IMR-90 (cell line): Measurements from ENCODE around the gene FAM98B. TPM values are rescaled to one million over a fixed set of nuclear protein-coding genes. Genes with fewer than 3 reads are reported as not detected.

Source experiments
- ATAC-seq: fragments of 200-7000 bp; cut with Tn5 transposase; 2 replicates; pipeline ENCODE4 v1.9.1; 2020; ENCODE audit warnings: low read depth, mild to moderate bottlenecking, moderate library complexity
- BruUV-seq: library from RNA; stranded (reverse); fragments of 400-500 nt; replicated peaks from 2 replicates; lab custom pipeline; 2021; lab: Mats Ljungman, UMichigan
- CTCF ChIA-PET: fragments of 300-600 bp; formaldehyde crosslinking; extraction: SDS; loops from one replicate; lab custom pipeline; 2021; ENCODE audit warnings: antibody characterized with exemption; lab: Yijun Ruan, JAX
- POLR2A ChIA-PET: fragments of 300-600 bp; sonication (Branson Sonifier 250); formaldehyde crosslinking; loops from one replicate; lab custom pipeline; 2022; ENCODE audit warnings: antibody characterized with exemption; ENCODE audit not compliant: unreplicated experiment; lab: Charles Lee
- DNase-seq: peaks from one replicate; pipeline ENCODE4 v3.0.0; 2013
- H2AFZ ChIP-seq: replicated peaks from 2 replicates; pipeline ENCODE3; 2013; ENCODE audit warnings: low read length, mild to moderate bottlenecking; ENCODE audit not compliant: poor library complexity
- H2AK5ac ChIP-seq: 2 replicates; pipeline ENCODE4 v1.6.1; 2013; ENCODE audit warnings: low read depth, low read length, inconsistent platforms
- H2AK9ac ChIP-seq: replicated peaks from 2 replicates; pipeline ENCODE3; 2013; ENCODE audit warnings: mild to moderate bottlenecking, low read depth, low read length, moderate library complexity; ENCODE audit not compliant: poor library complexity
- H2BK120ac ChIP-seq: 2 replicates; pipeline ENCODE4 v1.6.1; 2013; ENCODE audit warnings: low read depth, low read length, inconsistent platforms
- H2BK15ac ChIP-seq: 3 replicates; pipeline ENCODE4 v1.6.1; 2013; ENCODE audit warnings: low read depth, low read length, inconsistent platforms
- H2BK20ac ChIP-seq: 2 replicates; pipeline ENCODE4 v1.6.1; 2013; ENCODE audit warnings: low read depth, mild to moderate bottlenecking, inconsistent platforms, low read length, moderate library complexity
- H2BK5ac ChIP-seq: 2 replicates; pipeline ENCODE4 v1.6.1; 2013; ENCODE audit warnings: mild to moderate bottlenecking, low read depth, low read length, inconsistent platforms; ENCODE audit not compliant: poor library complexity, severe bottlenecking
- H3K14ac ChIP-seq: replicated peaks from 2 replicates; pipeline ENCODE4 v1.6.1; 2013; ENCODE audit warnings: low read depth, low read length, inconsistent platforms
- H3K18ac ChIP-seq: 2 replicates; pipeline ENCODE4 v1.6.1; 2013; ENCODE audit warnings: low read depth, low read length, control low read depth
- H3K23ac ChIP-seq: 2 replicates; pipeline ENCODE4 v1.6.1; 2013; ENCODE audit warnings: low read depth, low read length, inconsistent platforms
- H3K27ac ChIP-seq: 2 replicates; pipeline ENCODE4 v1.5.1; 2013; ENCODE audit warnings: mild to moderate bottlenecking, control low read depth, low read length; ENCODE audit not compliant: insufficient read depth
- H3K27me3 ChIP-seq: 2 replicates; pipeline ENCODE4 v1.6.1; 2013; ENCODE audit warnings: low read length; ENCODE audit not compliant: control insufficient read depth, insufficient read depth
- H3K36me3 ChIP-seq: 2 replicates; pipeline ENCODE4 v1.6.1; 2013; ENCODE audit warnings: low read length, mixed read lengths; ENCODE audit not compliant: control insufficient read depth, insufficient read depth
- H3K4ac ChIP-seq: 2 replicates; pipeline ENCODE4 v1.6.1; 2013; ENCODE audit warnings: low read depth, low read length, inconsistent platforms
- H3K4me1 ChIP-seq: 2 replicates; pipeline ENCODE4 v1.6.1; 2013; ENCODE audit warnings: low read length, mixed read lengths; ENCODE audit not compliant: control insufficient read depth, insufficient read depth
- H3K4me2 ChIP-seq: 2 replicates; pipeline ENCODE4 v1.6.1; 2013; ENCODE audit warnings: low read depth, mild to moderate bottlenecking, control low read depth, low read length, moderate library complexity
- H3K4me3 ChIP-seq: 2 replicates; pipeline ENCODE4 v1.5.1; 2013; ENCODE audit warnings: low read depth, mild to moderate bottlenecking, control low read depth, low read length, moderate library complexity; ENCODE audit not compliant: insufficient read depth
- H3K56ac ChIP-seq: 2 replicates; pipeline ENCODE4 v1.6.1; 2013; ENCODE audit warnings: low read length, inconsistent platforms; ENCODE audit not compliant: insufficient read depth; ENCODE audit errors: extremely low read depth
- H3K79me1 ChIP-seq, 2 experiments: 2 replicates each; pipeline ENCODE4 v1.6.1; 2013; ENCODE audit warnings: low read length in 2 of 2, inconsistent platforms in 1 of 2, low read depth in 1 of 2
- H3K9ac ChIP-seq: 2 replicates; pipeline ENCODE4 v1.6.1; 2013; ENCODE audit warnings: low read depth, low read length, control low read depth
- H3K9me1 ChIP-seq: 2 replicates; pipeline ENCODE4 v1.6.1; 2013; ENCODE audit warnings: low read length, inconsistent platforms; ENCODE audit not compliant: insufficient read depth
- H3K9me3 ChIP-seq: 2 replicates; pipeline ENCODE4 v1.6.1; 2013; ENCODE audit warnings: low read length; ENCODE audit not compliant: control insufficient read depth, insufficient read depth
- H4K20me1 ChIP-seq: 2 replicates; pipeline ENCODE4 v1.6.1; 2013; ENCODE audit warnings: low read length, inconsistent platforms; ENCODE audit not compliant: insufficient read depth
- H4K5ac ChIP-seq: 2 replicates; pipeline ENCODE4 v1.6.1; 2013; ENCODE audit warnings: mild to moderate bottlenecking, low read depth, low read length, control low read depth
- H4K8ac ChIP-seq, 2 experiments: 2 replicates each; pipeline ENCODE4 v1.6.1; 2013; ENCODE audit warnings: low read depth in 2 of 2, low read length in 2 of 2, control low read depth in 1 of 2, inconsistent platforms in 1 of 2
- H4K91ac ChIP-seq: 2 replicates; pipeline ENCODE4 v1.6.1; 2013; ENCODE audit warnings: low read depth, low read length, inconsistent platforms; ENCODE audit not compliant: insufficient read depth
- BHLHE40 ChIP-seq: fragments of 150-350 bp; IDR thresholded peaks from 2 replicates; pipeline ENCODE4 v1.6.1; 2016; ENCODE audit warnings: mild to moderate bottlenecking, low read depth, low read length
- CHD1 ChIP-seq: IDR thresholded peaks from 2 replicates; pipeline ENCODE4 v1.6.1; 2012; ENCODE audit warnings: low read depth, low read length, improper control_type of control experiment
- FOS ChIP-seq: fragments of 150-350 bp; IDR thresholded peaks from 2 replicates; pipeline ENCODE4 v1.6.1; 2016; ENCODE audit warnings: low read depth, low read length
- MAFK ChIP-seq: IDR thresholded peaks from 2 replicates; pipeline ENCODE4 v1.6.1; 2012; ENCODE audit warnings: low read depth, low read length, improper control_type of control experiment
- MXI1 ChIP-seq: IDR thresholded peaks from 2 replicates; pipeline ENCODE4 v1.6.1; 2012; ENCODE audit warnings: low read depth, mild to moderate bottlenecking, low read length, moderate library complexity, borderline replicate concordance
- NFE2L2 ChIP-seq: fragments of 150-350 bp; IDR thresholded peaks from 2 replicates; pipeline ENCODE4 v1.6.1; 2016; ENCODE audit warnings: low read depth, mild to moderate bottlenecking, low read length
- POLR2A ChIP-seq: IDR thresholded peaks from 2 replicates; pipeline ENCODE4 v1.6.1; 2012; ENCODE audit warnings: mild to moderate bottlenecking, low read depth, low read length
- RAD21 ChIP-seq: IDR thresholded peaks from 2 replicates; pipeline ENCODE4 v1.6.1; 2012; ENCODE audit warnings: low read length, improper control_type of control experiment
- RFX5 ChIP-seq: IDR thresholded peaks from 2 replicates; pipeline ENCODE4 v1.8.0; 2012; ENCODE audit warnings: low read depth, mild to moderate bottlenecking, low read length, moderate library complexity
- SMC3 ChIP-seq: fragments of 150-350 bp; IDR thresholded peaks from 2 replicates; pipeline ENCODE4 v1.6.1; 2016; ENCODE audit warnings: low read depth, mild to moderate bottlenecking, antibody characterized with exemption, low read length, moderate library complexity
- USF2 ChIP-seq: fragments of 150-350 bp; IDR thresholded peaks from 2 replicates; pipeline ENCODE4 v1.6.1; 2017; ENCODE audit warnings: mild to moderate bottlenecking, antibody characterized with exemption, low read length, low read depth
- WGBS, 2 experiments: methylation state at CpG; one replicate each; pipeline versions ENCODE4 v1.1.5 to v1.1.7; 2013; ENCODE audit warnings: missing lambda C conversion rate in 2 of 2; ENCODE audit not compliant: insufficient read length in 1 of 2; ENCODE audit errors: extremely low coverage in 2 of 2; 5-methylcytosine and 5-hydroxymethylcytosine counted together
- dilution Hi-C: fragments of 300-500 bp; cut with HindIII; formaldehyde crosslinking; loops from one replicate; pipeline ENCODE4 v1.14.3; 2018; ENCODE audit warnings: low sequenced_read_pairs; ENCODE audit not compliant: unreplicated experiment
- in situ Hi-C: fragments of 300-500 bp; cut with MboI; formaldehyde crosslinking; loops from 3 replicates; pipeline ENCODE4 v1.14.3; 2019; ENCODE audit warnings: low sequenced_read_pairs, inconsistent platforms, mixed read lengths
- intact Hi-C: fragments of 100-400 bp; cut with micrococcal nuclease; formaldehyde crosslinking; loops from 2 replicates; pipeline ENCODE4 v1.10.0; 2022
- polyA plus RNA-seq, 3 experiments: library from polyadenylated mRNA; depleted of rRNA; stranded (reverse); fragments of >200 nt; gene quantifications; 2 replicates each; pipeline ENCODE4 v1.2.3, GENCODE V29; 2012; ENCODE audit warnings: low replicate concordance in 1 of 3
- total RNA-seq: library from RNA; depleted of rRNA; stranded (reverse); fragments of >200 nt; gene quantifications from 2 replicates; pipeline ENCODE4 v1.2.3, GENCODE V29; 2012
- TF ChIP-seq, protein P1 (sequence below): fragments of 150-350 bp; IDR thresholded peaks from 2 replicates; pipeline ENCODE4 v1.6.1; 2016; ENCODE audit warnings: low read depth, mild to moderate bottlenecking, low read length, moderate library complexity, borderline replicate concordance
- TF ChIP-seq, protein P2 (sequence below): conservative IDR thresholded peaks from 2 replicates; pipeline ENCODE4 v1.5.1; 2012; ENCODE audit warnings: mild to moderate bottlenecking, low read depth, low read length, improper control_type of control experiment

FAM98B gene
- total and polyA plus RNA-seq, 2 of the 4 experiments (the other 2 are of a cell fraction): 2.7 to 12.2 TPM

DNA sequence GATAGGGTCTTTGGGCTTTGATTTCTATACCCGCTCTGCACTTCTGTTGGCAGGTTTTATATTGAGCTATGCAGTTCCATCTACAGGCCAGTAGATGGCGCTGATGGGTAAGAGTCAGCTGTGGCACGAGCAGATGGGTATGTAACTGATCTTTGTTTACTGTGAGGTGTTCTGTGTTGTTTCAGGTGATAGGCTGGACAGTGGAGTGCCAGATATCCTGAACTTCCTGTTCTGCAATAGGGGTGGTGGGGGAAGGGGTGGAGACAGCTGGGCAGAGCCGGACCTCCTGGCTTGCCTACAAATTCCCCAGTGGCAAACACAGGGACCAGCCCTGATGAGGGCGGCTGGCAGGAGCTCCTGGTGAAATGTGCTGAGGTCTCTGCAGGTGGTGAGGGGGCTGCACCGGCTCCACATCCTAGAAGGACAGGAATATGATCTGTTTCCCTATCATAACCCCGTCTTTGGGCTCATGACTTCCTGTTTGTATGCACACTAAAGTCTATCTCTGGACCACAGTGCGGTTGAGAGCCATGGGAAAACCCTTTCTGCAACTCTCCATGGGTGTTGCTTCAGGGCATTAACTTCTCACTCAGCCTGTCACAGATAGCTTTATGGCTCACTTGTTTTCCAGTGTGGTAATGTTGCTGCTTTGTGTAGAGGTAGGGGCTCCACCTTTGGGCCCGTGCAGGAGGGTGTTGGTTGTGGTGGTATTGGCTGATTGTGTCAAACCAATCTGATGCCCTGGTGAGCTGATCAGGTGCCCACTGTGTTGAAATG is 13.4 kb upstream of the FAM98B start (continued):
- peak; percentile 83 for TF ChIP-seq SMC3
- TF ChIP-seq MXI1: no peak

- no peak overlapping the region for H2BK120ac ChIP-seq
- WGBS, 2 experiments: 43% methylated on average over 1 of the region's 3 CpGs; no CpG with 5 or more reads in 1 of the 2 experiments
- no peak for DNase-seq
- no peak for ATAC-seq
- H3K27ac ChIP-seq: no peak overlapping the region
- H3K23ac ChIP-seq: no peak overlapping the region
- no peak overlapping the region for H3K4me3 ChIP-seq
- TF ChIP-seq CHD1 (no peak), POLR2A (no peak), RAD21 (no peak), MAFK (no peak), MXI1 (no peak), NFE2L2 (no peak), BHLHE40 (no peak), FOS (no peak), USF2 (no peak), RFX5 (no peak), SMC3 (no peak)
- TF ChIP-seq, protein P1, sequence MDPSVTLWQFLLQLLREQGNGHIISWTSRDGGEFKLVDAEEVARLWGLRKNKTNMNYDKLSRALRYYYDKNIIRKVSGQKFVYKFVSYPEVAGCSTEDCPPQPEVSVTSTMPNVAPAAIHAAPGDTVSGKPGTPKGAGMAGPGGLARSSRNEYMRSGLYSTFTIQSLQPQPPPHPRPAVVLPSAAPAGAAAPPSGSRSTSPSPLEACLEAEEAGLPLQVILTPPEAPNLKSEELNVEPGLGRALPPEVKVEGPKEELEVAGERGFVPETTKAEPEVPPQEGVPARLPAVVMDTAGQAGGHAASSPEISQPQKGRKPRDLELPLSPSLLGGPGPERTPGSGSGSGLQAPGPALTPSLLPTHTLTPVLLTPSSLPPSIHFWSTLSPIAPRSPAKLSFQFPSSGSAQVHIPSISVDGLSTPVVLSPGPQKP: no peak
- TF ChIP-seq, protein P2, sequence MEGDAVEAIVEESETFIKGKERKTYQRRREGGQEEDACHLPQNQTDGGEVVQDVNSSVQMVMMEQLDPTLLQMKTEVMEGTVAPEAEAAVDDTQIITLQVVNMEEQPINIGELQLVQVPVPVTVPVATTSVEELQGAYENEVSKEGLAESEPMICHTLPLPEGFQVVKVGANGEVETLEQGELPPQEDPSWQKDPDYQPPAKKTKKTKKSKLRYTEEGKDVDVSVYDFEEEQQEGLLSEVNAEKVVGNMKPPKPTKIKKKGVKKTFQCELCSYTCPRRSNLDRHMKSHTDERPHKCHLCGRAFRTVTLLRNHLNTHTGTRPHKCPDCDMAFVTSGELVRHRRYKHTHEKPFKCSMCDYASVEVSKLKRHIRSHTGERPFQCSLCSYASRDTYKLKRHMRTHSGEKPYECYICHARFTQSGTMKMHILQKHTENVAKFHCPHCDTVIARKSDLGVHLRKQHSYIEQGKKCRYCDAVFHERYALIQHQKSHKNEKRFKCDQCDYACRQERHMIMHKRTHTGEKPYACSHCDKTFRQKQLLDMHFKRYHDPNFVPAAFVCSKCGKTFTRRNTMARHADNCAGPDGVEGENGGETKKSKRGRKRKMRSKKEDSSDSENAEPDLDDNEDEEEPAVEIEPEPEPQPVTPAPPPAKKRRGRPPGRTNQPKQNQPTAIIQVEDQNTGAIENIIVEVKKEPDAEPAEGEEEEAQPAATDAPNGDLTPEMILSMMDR: no peak
- H4K8ac ChIP-seq: no peak overlapping the region
- no peak overlapping the region for H3K18ac ChIP-seq
- dilution Hi-C loops (no loop called here), intact Hi-C loops (no loop called here), in situ Hi-C loops (loop anchor here (25.0 kb wide), 1 partner anchor 246 kb away; no protein-coding TSS in a partner anchor)
- no TSS peak for BruUV-seq
- H4K20me1 ChIP-seq: no peaks in the 10 kb centered on the region
- H3K9ac ChIP-seq: no peak overlapping the region
- no peak overlapping the region for H2BK20ac ChIP-seq
- peaks cover 4% of the 10 kb centered on the region; the same call in 1 of the 2 replicates for H3K9me3 ChIP-seq
- H2AFZ ChIP-seq: no peak overlapping the region
- no peak overlapping the region for H4K5ac ChIP-seq
- no peaks in the 10 kb centered on the region for H3K36me3 ChIP-seq
- no peak overlapping the region for H3K4me2 ChIP-seq
- H3K79me1 ChIP-seq: no peaks in the 10 kb centered on the region
- POLR2A ChIA-PET: no interaction called here
- H2BK5ac ChIP-seq: no peak overlapping the region
- H3K27me3 ChIP-seq: peaks cover 26% of the 10 kb centered on the region
- H3K14ac ChIP-seq: no peak overlapping the region
- no peak overlapping the region for H2AK5ac ChIP-seq
- H3K4me1 ChIP-seq: no peaks in the 10 kb centered on the region
- H4K91ac ChIP-seq: no peak overlapping the region
- no peak overlapping the region for H2BK15ac ChIP-seq
- CTCF ChIA-PET: interaction anchor here (0.6 to 2.6 kb wide), 14 partner anchors 10 to 257 kb away, joined by 3 to 25 read pairs (median 4); partner anchors contain the start of genes FAM98B and SPRED1
- no peak overlapping the region for H2AK9ac ChIP-seq
- H3K56ac ChIP-seq: no peak overlapping the region
- H3K9me1 ChIP-seq: no peaks in the 10 kb centered on the region
- no peak overlapping the region for H3K4ac ChIP-seq
Observed at GRCh38 chr15:38441130-38441519, 12.8 kb upstream of the FAM98B start.
